Head of caudate nucleus (tissue), 42 donors: ENCODE data around the gene TLCD3B.
"Not testable (repeated sequence)": the region's sequence is repeated elsewhere in the genome, so short reads cannot be mapped to it uniquely, and the experiment has no call there.

Source experiments
- DNase-seq, 42 donors: peaks; one replicate each; pipeline versions ENCODE4 v3.0.0 to v3.0.0-alpha.2; 2020 to 2021; ENCODE audit warnings: mixed read lengths in 7 of 42
- intact Hi-C: fragments of 100-400 bp; cut with DNase I; formaldehyde crosslinking; loops from one replicate; pipeline ENCODE4 v1.15.0; 2022

The TLCD3B gene

DNA sequence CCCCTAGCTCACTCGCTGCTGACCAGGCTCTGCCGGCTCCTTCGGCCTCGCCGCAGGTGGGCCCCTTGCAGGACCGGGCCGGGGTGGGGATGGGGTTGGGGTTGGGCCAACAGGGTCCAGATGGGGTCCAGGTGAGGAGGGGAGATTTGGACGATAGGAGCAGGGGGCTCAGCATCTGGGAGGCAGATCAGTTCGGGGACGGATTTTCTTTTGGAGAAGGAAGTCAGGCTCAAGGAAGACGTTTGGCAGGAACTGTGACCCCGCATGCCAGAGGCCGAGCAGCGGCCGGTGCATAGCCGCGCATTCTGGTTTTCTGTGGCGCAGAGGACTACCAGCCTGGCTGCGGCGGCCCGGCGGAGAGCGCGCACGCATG is 33.6 kb upstream of the TLCD3B start:
- intact Hi-C loops, result loop anchor here (5.0 kb wide), 1 partner anchor 58 kb away; the partner anchor contains the start of gene MAPK3
- DNase-seq, result peak in 2 of 42 donors; percentile 9 to 15

DNA sequence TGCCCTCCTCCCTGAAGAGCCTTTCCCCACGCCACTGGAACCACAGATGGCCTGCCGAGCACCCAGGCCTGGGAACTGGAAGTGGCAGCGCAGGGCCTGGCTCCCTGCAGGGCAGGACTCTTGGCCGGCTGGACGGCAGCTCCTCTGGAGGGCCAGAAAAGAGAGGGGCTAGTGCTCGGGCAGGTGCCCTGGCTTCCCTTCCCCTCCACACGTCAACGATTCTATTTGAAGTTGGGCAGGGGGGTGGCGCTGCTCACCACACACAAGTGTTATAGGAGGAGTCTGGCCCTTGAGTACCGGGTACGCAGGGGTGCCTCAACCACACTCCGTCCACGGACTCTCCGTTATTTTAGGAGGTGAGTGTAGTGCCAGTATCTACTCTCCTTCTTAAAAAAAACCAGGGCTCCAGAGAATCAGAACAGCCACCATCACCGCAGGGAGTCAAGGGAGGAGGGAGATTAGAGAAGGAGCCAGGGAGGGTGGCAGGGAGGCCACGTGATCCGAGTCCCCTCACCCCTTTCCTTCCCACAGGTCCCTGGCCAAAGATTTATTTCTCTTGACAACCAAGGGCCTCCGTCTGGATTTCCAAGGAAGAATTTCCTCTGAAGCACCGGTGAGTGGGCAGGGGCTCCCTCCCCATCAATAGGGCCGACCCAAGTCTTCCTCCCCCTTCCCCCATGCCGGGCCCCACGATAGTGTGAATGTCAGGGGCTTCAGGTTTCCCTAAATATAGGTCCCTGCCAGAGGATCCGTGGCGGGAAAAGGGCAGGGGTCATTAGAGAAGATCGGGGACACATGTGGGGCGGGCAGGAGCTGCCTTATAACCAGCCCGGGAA is 33.0 kb upstream of the TLCD3B start:
- intact Hi-C loops, result no loop called here
- DNase-seq, result peak; percentile 67 to 93 (median 83)

DNA sequence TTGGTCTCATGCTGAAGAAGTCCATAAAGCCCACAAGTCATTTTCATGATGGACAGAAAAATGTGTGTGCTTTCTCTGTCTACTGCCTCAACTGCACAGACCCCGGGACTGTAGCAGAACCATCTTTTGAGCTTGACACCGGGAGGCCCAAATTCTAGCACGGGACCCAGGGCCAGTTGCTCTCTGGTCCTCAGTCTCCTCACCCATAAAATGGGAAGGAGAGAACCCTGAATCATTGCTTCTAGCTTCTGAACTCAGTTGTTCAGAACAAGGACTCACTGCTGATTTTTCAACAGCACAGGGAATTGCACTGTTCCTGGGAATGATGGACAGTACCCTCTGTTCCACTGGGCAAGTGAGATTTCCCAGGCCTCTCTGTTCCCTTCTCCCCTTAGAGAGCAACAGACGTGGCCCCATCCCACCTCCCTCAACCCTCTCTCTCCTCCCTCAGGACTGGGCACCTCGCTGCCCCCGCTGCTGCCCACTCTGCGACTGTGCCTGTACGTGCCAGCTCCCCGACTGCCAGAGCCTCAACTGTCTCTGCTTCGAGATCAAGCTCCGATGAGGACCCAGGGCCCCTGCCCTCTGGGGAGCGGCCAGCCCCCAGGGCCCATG is 32.3 kb upstream of the TLCD3B start:
- intact Hi-C loops, result no loop called here
- peak in 4 of 42 donors; percentile 12 to 41 (median 29) for DNase-seq

DNA sequence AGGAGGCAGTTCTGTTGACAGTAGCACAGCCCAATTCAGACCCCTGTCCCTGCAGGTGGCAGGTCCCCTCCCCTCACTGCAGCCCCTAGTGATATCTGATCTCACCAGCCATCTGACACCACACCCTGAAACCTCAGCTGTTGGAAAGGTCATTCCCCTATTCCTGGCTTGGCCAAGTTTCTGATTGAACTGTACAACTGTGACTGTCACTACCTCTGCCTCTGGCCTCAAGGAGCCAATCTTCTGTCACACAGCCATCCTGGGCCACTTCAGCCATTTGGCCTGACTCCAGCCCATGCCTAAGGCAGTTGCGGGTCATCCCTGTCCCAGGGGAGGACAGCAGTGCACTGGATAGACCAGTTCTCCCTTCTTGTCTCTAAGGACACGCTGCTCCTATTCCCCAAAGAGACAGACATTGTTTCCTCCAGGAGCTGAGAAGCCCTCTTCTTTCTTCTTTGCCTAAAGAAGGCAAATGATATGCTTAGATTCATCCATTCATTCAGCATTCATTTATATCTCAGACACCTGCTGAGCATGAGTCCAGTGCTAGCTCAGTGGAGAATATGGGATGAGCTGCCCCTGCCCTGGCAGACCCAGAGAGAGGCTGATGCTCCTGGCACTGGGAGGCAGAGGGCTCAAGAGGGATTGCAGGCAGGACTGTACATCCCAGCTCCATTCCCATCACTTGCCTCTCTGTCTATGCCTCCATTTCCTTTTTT is 29.9 kb upstream of the TLCD3B start:
- intact Hi-C loops, result no loop called here
- no peak for DNase-seq

DNA sequence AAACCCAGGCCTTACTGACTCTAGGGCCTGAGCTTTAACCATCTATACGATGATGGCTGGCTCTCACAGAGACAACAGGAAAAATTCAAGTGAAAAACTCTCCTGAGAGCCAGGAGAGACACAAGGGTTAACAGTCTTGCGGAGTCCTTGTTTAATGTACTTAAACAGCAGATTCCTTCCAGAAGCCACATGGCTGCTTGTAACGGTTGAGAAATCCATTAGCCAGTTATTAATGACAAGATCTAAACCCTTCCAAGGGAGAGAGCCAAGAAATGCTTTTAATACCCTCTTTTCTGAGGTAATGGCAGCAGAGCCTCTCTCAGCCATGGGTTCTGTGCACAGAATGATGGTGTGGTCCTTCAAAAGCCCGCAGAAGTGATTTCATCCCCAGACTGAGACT is 29.3 kb upstream of the TLCD3B start:
- no peak for DNase-seq
- intact Hi-C loops, result no loop called here

DNA sequence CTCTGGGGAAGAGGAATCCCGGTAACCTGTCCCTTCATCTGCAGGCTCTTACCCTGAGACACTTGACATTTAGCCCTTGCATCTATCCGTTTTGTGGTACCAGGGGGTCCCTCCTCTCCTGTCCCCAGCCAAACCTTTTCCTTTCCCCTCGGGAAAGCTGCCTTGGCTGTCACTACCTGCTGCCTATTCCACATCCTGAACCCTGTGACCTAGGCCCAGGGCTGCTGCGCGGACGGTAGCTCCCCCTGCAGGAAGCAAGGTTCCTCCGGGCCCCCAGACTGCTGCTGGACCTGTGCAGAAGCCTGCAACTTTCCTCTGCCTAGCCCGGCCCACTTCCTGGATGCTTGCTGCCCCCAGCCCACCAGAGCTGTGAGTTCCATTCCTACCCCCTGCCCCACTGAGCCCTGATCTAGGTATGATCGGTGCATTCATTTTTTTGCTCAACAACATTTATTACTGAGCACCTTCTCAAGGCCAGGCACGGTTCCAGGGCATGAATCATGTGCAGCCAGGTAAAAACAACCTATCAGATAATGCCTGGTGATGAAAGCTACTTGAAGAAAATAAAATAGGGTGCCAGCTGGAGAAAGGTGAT is 24.0 kb upstream of the TLCD3B start:
- DNase-seq, result peak in 9 of 42 donors; percentile 25 to 53 (median 37)
- intact Hi-C loops, result loop anchor here (10.0 kb wide), 1 partner anchor 60 kb away; the partner anchor contains the start of genes HIRIP3 and INO80E

DNA sequence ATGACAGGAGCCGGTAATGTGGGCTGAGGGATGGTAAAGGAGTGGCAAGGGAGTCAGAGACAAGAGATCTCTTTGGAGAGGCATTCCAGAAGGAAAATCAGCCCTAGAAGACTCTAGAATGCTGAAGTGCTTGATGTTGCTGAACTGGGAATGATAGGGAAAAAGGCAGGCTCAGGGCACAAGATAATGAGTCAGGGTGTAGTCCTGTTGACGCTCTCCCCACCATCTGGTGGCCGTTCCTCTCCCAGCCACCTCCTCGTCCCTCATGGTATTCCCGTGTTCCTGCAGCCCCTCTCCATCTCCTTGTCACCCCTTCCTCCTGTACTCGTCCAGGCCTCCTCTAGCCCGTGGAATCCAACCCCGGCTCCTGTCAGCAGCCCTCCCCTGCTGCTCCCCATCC is 23.4 kb upstream of the TLCD3B start:
- no peak for DNase-seq
- intact Hi-C loops, result loop anchor here (10.0 kb wide), 1 partner anchor 60 kb away; the partner anchor contains the start of genes HIRIP3 and INO80E

DNA sequence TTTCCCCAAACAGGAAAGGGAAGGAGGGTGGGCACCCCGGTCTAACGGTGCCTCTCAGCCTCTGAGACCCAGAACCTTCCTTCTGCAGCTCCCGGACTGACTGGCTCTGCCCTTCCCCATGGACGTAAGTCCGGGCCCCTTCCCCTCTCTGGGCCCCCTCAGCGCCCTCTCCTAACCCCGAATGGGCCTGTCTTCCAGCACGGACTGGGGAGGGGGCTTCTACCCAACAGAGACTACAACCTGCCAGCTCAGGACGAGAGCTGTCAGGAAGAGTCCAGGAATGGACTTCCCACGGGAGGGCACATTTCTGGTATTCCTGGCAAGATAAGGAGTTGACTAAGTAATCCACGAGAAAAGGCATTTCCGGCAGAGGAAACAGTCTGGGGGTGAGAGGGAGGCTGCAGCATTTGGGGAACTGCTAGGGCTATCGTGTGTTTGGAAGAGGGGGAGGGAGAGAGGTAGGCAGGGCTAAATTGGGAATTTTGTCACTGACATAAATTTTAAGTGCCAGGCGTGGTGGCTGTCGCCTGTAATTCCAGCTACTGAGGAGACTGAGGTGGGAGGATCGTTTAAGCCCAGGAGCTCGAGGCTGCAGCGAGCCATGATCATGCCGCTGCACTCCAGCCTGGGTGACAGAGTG is 22.4 kb upstream of the TLCD3B start:
- intact Hi-C loops, result loop anchor here (10.0 kb wide), 1 partner anchor 59 kb away; the partner anchor contains the start of genes HIRIP3 and INO80E
- peak in 3 of 42 donors; percentile 18 to 21 (median 20) for DNase-seq

DNA sequence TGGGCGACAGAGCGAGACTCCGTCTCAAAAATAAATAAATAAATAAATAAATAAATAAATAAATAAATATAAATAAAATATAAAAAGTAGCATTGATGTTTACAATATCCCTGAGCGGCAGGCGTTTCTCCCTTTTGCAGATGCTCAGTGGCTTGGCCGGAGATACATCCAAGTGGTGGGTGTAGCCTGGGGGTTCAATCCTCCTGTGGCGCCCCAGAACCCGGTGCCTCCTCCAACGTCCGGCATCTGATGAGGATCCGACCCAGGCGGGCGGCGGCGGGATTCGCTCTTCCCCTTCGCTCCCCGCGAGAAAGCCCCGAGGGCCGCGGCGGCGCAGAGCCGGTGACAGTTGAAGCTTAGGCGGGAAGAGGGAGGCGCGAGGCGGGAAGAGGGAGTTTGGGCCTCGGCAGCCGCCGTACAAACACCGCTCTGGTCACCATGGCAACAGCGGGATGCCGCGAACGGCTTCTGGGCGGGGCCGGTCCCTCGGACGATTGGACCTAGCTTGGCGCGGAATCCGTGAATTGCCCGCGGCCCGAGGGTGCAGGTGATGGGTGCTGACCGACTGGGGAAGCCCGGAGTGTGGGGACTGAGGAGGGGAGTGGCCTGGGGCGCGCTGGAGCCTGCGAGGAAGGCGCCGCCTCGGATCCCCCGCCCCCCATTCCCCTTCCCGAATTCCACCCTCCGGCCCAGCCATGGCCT is 21.8 kb upstream of the TLCD3B start:
- intact Hi-C loops, result loop anchor here (10.0 kb wide), 1 partner anchor 58 kb away; the partner anchor contains the start of genes HIRIP3 and INO80E
- DNase-seq, result peak; percentile 79 to 98 (median 93)

DNA sequence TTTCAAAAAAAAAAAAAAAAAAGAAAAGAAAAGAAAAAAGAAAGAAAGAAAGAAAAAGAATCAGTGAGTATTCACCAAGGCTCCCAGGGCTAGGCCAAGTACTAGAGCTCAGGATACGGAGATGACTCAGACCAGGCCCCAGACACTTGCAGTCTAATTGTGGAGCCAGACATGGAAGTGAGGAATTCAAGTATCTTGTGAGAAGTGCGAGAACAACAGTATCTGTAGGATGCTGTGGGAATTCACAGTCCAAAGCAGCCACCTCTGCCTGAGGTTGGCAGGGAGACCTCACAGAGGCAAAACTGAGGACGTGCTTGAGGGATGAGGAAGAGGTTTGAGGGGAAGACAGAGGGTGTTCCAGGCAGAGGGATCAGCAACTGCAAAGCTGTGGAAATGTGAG is 20.4 kb upstream of the TLCD3B start:
- no peak for DNase-seq
- intact Hi-C loops, result loop anchor here (10.0 kb wide), 1 partner anchor 57 kb away; the partner anchor contains the start of genes HIRIP3 and INO80E

DNA sequence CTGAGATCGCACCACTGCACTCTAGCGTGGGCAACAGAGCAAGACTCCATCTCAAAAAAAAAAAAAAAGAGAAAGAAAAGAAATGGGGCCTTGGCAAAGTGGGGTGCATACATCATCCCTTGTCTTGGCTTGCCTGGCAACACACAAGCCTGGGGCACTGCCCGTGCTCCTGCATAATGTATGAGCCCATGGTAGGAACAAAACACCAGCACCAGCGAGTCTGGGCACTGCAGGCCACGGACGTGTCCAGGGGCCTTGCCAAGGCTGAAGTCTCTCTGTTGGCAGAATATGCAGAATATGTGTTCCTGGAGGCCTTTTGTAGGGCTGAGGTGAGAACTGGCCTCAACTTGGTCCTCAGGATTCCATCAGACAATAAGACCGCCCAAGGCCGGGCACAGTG is 18.8 kb upstream of the TLCD3B start:
- peak in 35 of 42 donors; percentile 27 to 86 (median 65) for DNase-seq
- intact Hi-C loops, result loop anchor here (10.0 kb wide), 1 partner anchor 55 kb away; the partner anchor contains the start of genes HIRIP3 and INO80E

DNA sequence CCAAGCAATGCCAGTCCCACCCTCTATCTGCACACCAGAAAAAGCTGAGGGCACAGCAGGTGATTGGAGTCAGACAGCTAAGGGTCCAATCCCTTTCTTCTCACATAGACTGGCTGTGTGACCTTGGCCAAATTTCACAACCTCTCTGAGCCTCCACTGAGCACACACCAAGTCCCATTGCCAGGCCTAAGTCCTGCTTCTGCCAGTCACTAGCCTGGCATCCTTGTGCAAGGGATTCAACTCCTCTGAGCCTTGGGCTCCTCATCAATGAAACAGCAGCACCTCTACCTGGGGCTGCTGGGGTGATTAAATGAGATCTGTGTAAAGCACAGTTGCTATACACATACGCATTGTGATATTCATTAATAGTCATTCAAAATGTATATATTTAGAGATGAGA is 15.5 kb upstream of the TLCD3B start:
- intact Hi-C loops, result no loop called here
- DNase-seq, result no peak

DNA sequence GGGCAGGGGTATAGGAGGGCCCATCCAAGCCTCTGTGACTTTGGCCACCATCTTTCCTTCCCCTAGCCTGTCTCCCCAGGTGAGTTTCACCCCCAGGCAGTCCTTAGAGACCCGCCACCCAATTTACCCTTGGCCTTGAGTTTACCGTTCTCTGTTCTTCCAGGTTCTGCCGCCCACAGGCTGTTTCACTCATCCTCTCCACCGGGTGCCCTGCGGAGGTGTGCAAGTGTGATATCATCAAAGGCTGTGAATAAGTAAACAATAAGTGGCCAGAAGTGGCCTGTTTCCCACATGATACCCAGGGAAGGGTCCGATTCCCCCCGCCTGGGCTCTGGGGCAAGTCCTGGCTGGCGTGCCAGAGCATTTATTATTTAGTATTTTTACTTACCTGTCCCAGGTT is 15.1 kb upstream of the TLCD3B start:
- intact Hi-C loops, result no loop called here

DNA sequence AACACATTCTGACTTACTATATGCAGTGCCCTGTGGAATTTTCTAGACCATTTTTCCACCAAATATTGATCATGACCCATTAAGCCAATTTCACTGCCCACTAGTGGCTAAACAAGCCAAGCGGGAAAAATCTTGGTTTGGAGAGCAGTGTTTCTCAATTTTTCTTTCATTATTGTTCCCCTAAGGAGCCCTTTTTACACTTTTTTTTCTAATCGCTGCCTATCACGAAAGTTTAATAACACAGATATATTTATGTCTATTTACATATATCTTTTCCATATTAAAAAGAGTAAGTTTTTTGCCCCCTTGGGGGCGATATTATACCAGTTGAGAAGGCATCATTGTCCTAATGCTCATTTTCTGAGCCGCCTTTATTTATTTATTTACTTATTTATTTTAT is 10.8 kb upstream of the TLCD3B start:
- peak in 1 of 42 donors; percentile 53 for DNase-seq
- intact Hi-C loops, result no loop called here

More for the DNA sequence above, 15.1 kb upstream of the TLCD3B start:
- DNase-seq, result no peak

DNA sequence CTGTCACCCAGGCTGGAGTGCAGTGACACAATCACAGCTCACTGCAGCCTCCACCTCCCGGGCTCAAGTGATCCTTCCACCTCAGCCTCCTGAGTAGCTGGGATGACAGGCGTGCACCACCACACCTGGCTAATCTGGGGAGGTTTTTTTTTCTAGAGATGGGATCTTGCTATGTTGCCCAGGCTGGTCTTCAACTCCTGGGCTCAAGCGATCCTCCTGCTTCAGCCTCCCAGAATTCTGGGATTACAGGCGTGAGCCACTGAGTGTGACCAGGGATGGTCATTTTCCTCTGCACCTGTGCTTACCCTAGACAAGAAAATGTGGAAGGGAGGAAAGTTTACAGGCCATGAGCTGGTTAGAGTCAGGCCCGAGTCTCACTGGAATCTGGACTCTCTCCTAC is 9.6 kb upstream of the TLCD3B start:
- intact Hi-C loops, DNase-seq: not testable (repeated sequence)

DNA sequence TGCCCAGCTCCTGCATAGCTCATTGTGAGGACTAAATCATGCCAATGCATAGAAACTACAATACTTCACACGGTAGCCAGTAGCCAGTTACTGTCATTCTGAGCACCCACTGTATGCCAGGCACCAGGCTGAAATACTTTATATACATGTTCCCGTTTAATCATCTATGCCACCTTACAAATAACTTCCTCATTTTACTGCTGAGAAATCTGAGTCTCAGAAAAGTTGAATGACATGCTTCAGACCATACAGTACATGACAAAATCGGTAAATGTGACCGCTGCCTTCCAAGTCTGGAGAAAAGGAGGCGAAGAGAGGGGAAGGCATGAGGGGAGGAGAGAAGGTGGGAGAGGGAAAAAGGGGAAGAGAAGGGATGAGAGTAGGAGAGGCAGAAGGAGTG is 9.2 kb upstream of the TLCD3B start:
- intact Hi-C loops, result no loop called here
- DNase-seq, result no peak

DNA sequence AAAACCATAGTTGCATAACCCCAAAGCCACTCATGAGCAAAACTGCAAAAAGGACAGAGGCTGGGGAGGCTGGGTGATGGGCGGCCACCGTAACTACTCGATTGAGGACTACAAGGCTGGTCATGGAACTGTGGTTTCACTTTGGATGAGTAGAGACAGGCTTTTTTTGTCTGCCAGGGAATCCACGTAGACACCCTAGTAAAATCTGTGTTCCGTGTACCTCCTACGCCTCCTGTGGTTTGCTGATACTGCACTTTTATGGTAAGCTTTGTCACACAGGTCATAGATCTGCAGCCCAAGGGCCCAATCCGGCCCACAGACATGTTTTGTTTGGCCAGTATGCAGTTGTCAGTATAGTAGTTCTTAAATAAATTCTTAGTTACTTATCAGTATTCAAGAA is 2.2 kb upstream of the TLCD3B start:
- intact Hi-C loops, result no loop called here
- no peak for DNase-seq
